ENCODE measurements around the gene ANAPC15.

The ANAPC15 gene

GRCh38 chr11:72125956-72126355 lies 13.5 kb upstream of the ANAPC15 start:
- DNase-seq (ENCODE audit: low read depth in 2 of 2) = no peak

- DNase-seq (ENCODE audit: low read depth in 2 of 2) = no peak
Observed at GRCh38 chr11:72124046-72124445, 11.6 kb upstream of the ANAPC15 start.

- no peak for DNase-seq (ENCODE audit: low read depth in 2 of 2)
Observed at GRCh38 chr11:72123117-72123653, 10.7 kb upstream of the ANAPC15 start.

- DNase-seq (ENCODE audit: low read depth in 2 of 2) = no peak
Observed at GRCh38 chr11:72122607-72123006, 10.1 kb upstream of the ANAPC15 start.

GRCh38 chr11:72120930-72121329 lies 8.4 kb upstream of the ANAPC15 start:
- DNase-seq (ENCODE audit: low read depth in 2 of 2) = no peak

GRCh38 chr11:72119198-72119597 lies 6.7 kb upstream of the ANAPC15 start:
- no peak for DNase-seq (ENCODE audit: low read depth in 2 of 2)

GRCh38 chr11:72116019-72116755 lies 3.7 kb upstream of the ANAPC15 start:
- DNase-seq (ENCODE audit: low read depth in 2 of 2) = no peak

- no peak for DNase-seq (ENCODE audit: low read depth in 2 of 2)
Observed at GRCh38 chr11:72114570-72114969, 2.1 kb upstream of the ANAPC15 start.

GRCh38 chr11:72112978-72113808 lies 698 bp upstream of the ANAPC15 start:
- DNase-seq (ENCODE audit: low read depth in 2 of 2) = no peak

- no peak for DNase-seq (ENCODE audit: low read depth in 2 of 2)
Observed at GRCh38 chr11:72111300-72112142, 974 bp downstream of the ANAPC15 start.

GRCh38 chr11:72105888-72106287 lies 6.6 kb downstream of the ANAPC15 start, which contains the start of gene TOMT:
TSS of gene TOMT (plus strand) at chr11:72105924. CDS start at chr11:72105952, 28 bp downstream.
- DNase-seq (ENCODE audit: low read depth in 2 of 2) = no peak

- DNase-seq (ENCODE audit: low read depth in 2 of 2) = no peak
Observed at GRCh38 chr11:72103754-72104167, 8.7 kb downstream of the ANAPC15 start.

- DNase-seq (ENCODE audit: low read depth in 2 of 2) = peak; percentile 91 to 98
Observed at GRCh38 chr11:72102946-72103753, 9.3 kb downstream of the ANAPC15 start, which contains the start of gene LAMTOR1. TSS of gene LAMTOR1 (minus strand) at chr11:72103297. CDS start at chr11:72103224, 73 bp downstream.

- DNase-seq (ENCODE audit: low read depth in 2 of 2) = no peak
Observed at GRCh38 chr11:72102631-72102945, 9.9 kb downstream of the ANAPC15 start.

GRCh38 chr11:72102162-72102561 lies 10.3 kb downstream of the ANAPC15 start:
- no peak for DNase-seq (ENCODE audit: low read depth in 2 of 2)

- DNase-seq (ENCODE audit: low read depth in 2 of 2) = no peak
Observed at GRCh38 chr11:72100462-72100861, 12.0 kb downstream of the ANAPC15 start.

- DNase-seq (ENCODE audit: low read depth in 2 of 2) = no peak
Observed at GRCh38 chr11:72100009-72100408, 12.5 kb downstream of the ANAPC15 start.

GRCh38 chr11:72098741-72099140 lies 13.8 kb downstream of the ANAPC15 start:
- DNase-seq (ENCODE audit: low read depth in 2 of 2) = no peak

- DNase-seq (ENCODE audit: low read depth in 2 of 2) = peak in 1 of 2 donors; percentile 42
Observed at GRCh38 chr11:72091292-72091691, 21.2 kb downstream of the ANAPC15 start.

GRCh38 chr11:72088076-72088808 lies 24.3 kb downstream of the ANAPC15 start:
- DNase-seq (ENCODE audit: low read depth in 2 of 2) = no peak

All from stimulated activated CD8-positive, alpha-beta memory T cell treated with anti-CD3 and anti-CD28 coated beads, Interleukin-15, amount 100 ng/mL, for 4 hours (primary cell).